Suprapubic skin (tissue), 3 donors: Measurements from ENCODE around the gene MS4A12.

Experiments used
- CTCF ChIP-seq, 2 donors: fragments of 200-600 bp in 1 of 2; fragments of 450-650 bp in 1 of 2; sonication (generic) in 1 of 2; IDR thresholded peaks; one replicate each; pipeline ENCODE4 v1.5.1; 2016 to 2019; ENCODE audit warnings: antibody characterized with exemption in 2 of 2, mild to moderate bottlenecking in 1 of 2, moderate library complexity in 1 of 2
- EP300 ChIP-seq: sonication (generic); formaldehyde crosslinking; IDR thresholded peaks from one replicate; pipeline ENCODE4 v1.6.1; 2017; ENCODE audit warnings: antibody characterized with exemption
- POLR2A ChIP-seq, 2 donors: fragments of 450-650 bp; IDR thresholded peaks; one replicate each; pipeline ENCODE4 v1.6.1; 2017; ENCODE audit warnings: antibody characterized with exemption in 2 of 2, mild to moderate bottlenecking in 2 of 2, moderate library complexity in 2 of 2

GRCh38 chr11:60455531-60456042 lies 37.0 kb upstream of the MS4A12 start, which contains the start of gene MS4A1:
- TF ChIP-seq CTCF (IDR thresholded peaks at IDR 0.05), result no peak
- no peak for TF ChIP-seq EP300
- TF ChIP-seq POLR2A (IDR thresholded peaks at IDR 0.05), result no peak
